Nephron (organoid): Measurements from ENCODE around the gene CEBPG.

Source experiments
- H3K27ac Mint-ChIP-seq, 3 experiments: 2 replicates each; pipeline ENCODE4 v1.8.0; 2020; ENCODE audit warnings: mixed read lengths in 3 of 3, mild to moderate bottlenecking in 2 of 3, moderate library complexity in 1 of 3
- H3K27me3 Mint-ChIP-seq: 2 replicates; pipeline ENCODE4 v1.8.0; 2021; ENCODE audit warnings: low read depth, mild to moderate bottlenecking, moderate library complexity, mixed read lengths
- H3K36me3 Mint-ChIP-seq: 2 replicates; pipeline ENCODE4 v1.8.0; 2020; ENCODE audit warnings: low read depth, mixed read lengths
- H3K4me1 Mint-ChIP-seq: 2 replicates; pipeline ENCODE4 v1.8.0; 2020; ENCODE audit warnings: mixed read lengths
- H3K4me3 Mint-ChIP-seq, 3 experiments: 2 replicates each; pipeline ENCODE4 v1.8.0; 2020; ENCODE audit warnings: mild to moderate bottlenecking in 3 of 3, mixed read lengths in 3 of 3, moderate library complexity in 2 of 3
- H3K9me3 Mint-ChIP-seq: 2 replicates; pipeline ENCODE4 v1.8.0; 2020; ENCODE audit warnings: mixed read lengths
- CTCF ChIP-seq, 3 experiments: fragments of 200-600 bp; sonication (generic); IDR thresholded peaks; one replicate each; pipeline ENCODE4 v1.5.0; 2021; ENCODE audit warnings: antibody characterized with exemption in 3 of 3; ENCODE audit not compliant: unreplicated experiment in 3 of 3

Gene CEBPG

GRCh38 chr19:33333151-33333550 is 40.4 kb upstream of the CEBPG start:
- H3K4me3 Mint-ChIP-seq: no peak overlapping the region
- peaks cover 6% of the 10 kb centered on the region for H3K9me3 Mint-ChIP-seq
- peaks cover 23% of the 10 kb centered on the region for H3K27me3 Mint-ChIP-seq
- no peaks in the 10 kb centered on the region for H3K4me1 Mint-ChIP-seq
- no peak overlapping the region for H3K27ac Mint-ChIP-seq
- H3K36me3 Mint-ChIP-seq: no peaks in the 10 kb centered on the region
- TF ChIP-seq CTCF (IDR thresholded peaks at IDR 0.05; ENCODE audit: unreplicated experiment in 3 of 3): no peak

- Mint-ChIP-seq H3K27me3 (peaks cover 24% of the 10 kb centered on the region), H3K4me1 (no peaks in the 10 kb centered on the region), H3K4me3 (no peak overlapping the region), H3K9me3 (peaks cover 2% of the 10 kb centered on the region), H3K27ac (no peak overlapping the region), H3K36me3 (no peaks in the 10 kb centered on the region)
- TF ChIP-seq CTCF (IDR thresholded peaks at IDR 0.05; ENCODE audit: unreplicated experiment in 3 of 3): no peak
Observed at GRCh38 chr19:33333642-33334041, 39.9 kb upstream of the CEBPG start.

GRCh38 chr19:33334271-33334670 is 39.2 kb upstream of the CEBPG start:
- Mint-ChIP-seq H3K4me1 (no peaks in the 10 kb centered on the region), H3K36me3 (no peaks in the 10 kb centered on the region), H3K27ac (no peak overlapping the region), H3K27me3 (peaks cover 27% of the 10 kb centered on the region), H3K9me3 (peaks cover 2% of the 10 kb centered on the region), H3K4me3 (no peak overlapping the region)
- no peak for TF ChIP-seq CTCF (IDR thresholded peaks at IDR 0.05; ENCODE audit: unreplicated experiment in 3 of 3)

- Mint-ChIP-seq H3K27ac (no peak overlapping the region), H3K36me3 (no peaks in the 10 kb centered on the region), H3K4me3 (no peak overlapping the region), H3K4me1 (no peaks in the 10 kb centered on the region), H3K9me3 (peaks cover 4% of the 10 kb centered on the region), H3K27me3 (peaks cover 34% of the 10 kb centered on the region)
- no peak for TF ChIP-seq CTCF (IDR thresholded peaks at IDR 0.05; ENCODE audit: unreplicated experiment in 3 of 3)
Observed at GRCh38 chr19:33335446-33335845, 38.1 kb upstream of the CEBPG start.

- peaks cover 3% of the 10 kb centered on the region for H3K4me1 Mint-ChIP-seq
- no peak overlapping the region for H3K27ac Mint-ChIP-seq
- no peaks in the 10 kb centered on the region for H3K36me3 Mint-ChIP-seq
- TF ChIP-seq CTCF (IDR thresholded peaks at IDR 0.05; ENCODE audit: unreplicated experiment in 3 of 3): no peak
- H3K4me3 Mint-ChIP-seq: no peak overlapping the region
- H3K27me3 Mint-ChIP-seq: peaks cover 59% of the 10 kb centered on the region
- peaks cover 4% of the 10 kb centered on the region for H3K9me3 Mint-ChIP-seq
Observed at GRCh38 chr19:33339016-33339984, 34.2 kb upstream of the CEBPG start.

GRCh38 chr19:33340991-33341390 is 32.5 kb upstream of the CEBPG start:
- Mint-ChIP-seq H3K4me1 (peaks cover 10% of the 10 kb centered on the region), H3K27ac (no peak overlapping the region), H3K36me3 (no peaks in the 10 kb centered on the region), H3K4me3 (no peak overlapping the region), H3K27me3 (peaks cover 71% of the 10 kb centered on the region), H3K9me3 (peaks cover 4% of the 10 kb centered on the region)
- no peak for TF ChIP-seq CTCF (IDR thresholded peaks at IDR 0.05; ENCODE audit: unreplicated experiment in 3 of 3)
